ENCODE data around the gene PEMT. TPM values are rescaled to one million over a fixed set of nuclear protein-coding genes. Genes with fewer than 3 reads are reported as not detected.
"Not testable (repeated sequence)": the region's sequence is repeated elsewhere in the genome, so short reads cannot be mapped to it uniquely, and the experiment has no call there.

Gene PEMT
- total RNA-seq, 2 donors from 2014 or later, result 38.3 to 52.7 TPM

DNA sequence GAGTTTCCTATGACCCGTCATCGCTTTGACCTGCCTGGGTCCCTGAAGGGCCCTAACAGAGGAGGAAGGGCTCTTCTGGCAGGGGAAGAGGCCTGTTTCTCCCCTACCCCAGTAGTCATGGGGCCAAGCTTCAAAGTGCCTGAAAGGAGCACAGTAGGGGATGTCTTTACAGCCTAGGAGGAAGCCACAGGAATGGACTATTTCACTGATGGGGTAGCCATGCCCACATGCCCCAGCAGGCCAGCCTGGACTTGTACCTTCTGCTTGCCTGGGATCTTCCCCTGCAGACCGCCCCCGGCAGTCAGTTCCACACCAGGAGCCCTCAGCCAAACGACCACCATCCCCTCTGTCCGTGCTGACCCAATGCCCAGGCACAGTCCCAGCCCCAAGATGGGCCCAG lies 41.8 kb upstream of the PEMT start:
- Mint-ChIP-seq H3K9me3 (peaks cover 9% of the 10 kb centered on the region), H3K4me3 (no peak overlapping the region), H3K27ac (no peak overlapping the region), H3K36me3 (ENCODE audit: low read depth) (no peaks in the 10 kb centered on the region), H3K27me3 (ENCODE audit: insufficient read depth) (no peaks in the 10 kb centered on the region), H3K4me1 (no peaks in the 10 kb centered on the region)
- no peak overlapping the region for H3K27ac ChIP-seq (ENCODE audit: low read depth, low read length)
- DNase-seq, result peak; percentile 31
- no peaks in the 10 kb centered on the region for H3K4me1 ChIP-seq (ENCODE audit: control insufficient read depth, insufficient read depth, low read length)
- no peak overlapping the region for H3K4me3 ChIP-seq (ENCODE audit: low read length)
- no peaks in the 10 kb centered on the region for H3K36me3 ChIP-seq (ENCODE audit: control insufficient read depth, insufficient read depth, low read length)
- no peaks in the 10 kb centered on the region for H3K27me3 ChIP-seq (ENCODE audit: control insufficient read depth, insufficient read depth, low read length, poor library complexity, severe bottlenecking)
- WGBS, 2 experiments (ENCODE audit: insufficient coverage in 1 of 2, insufficient read length in 1 of 2), result 86 to 92% methylated on average over 2 to 6 of the region's 6 CpGs
- H3K9ac ChIP-seq (ENCODE audit: extremely low read depth, low read length, poor library complexity, severe bottlenecking), result no peak overlapping the region
- TF ChIP-seq, protein P1, sequence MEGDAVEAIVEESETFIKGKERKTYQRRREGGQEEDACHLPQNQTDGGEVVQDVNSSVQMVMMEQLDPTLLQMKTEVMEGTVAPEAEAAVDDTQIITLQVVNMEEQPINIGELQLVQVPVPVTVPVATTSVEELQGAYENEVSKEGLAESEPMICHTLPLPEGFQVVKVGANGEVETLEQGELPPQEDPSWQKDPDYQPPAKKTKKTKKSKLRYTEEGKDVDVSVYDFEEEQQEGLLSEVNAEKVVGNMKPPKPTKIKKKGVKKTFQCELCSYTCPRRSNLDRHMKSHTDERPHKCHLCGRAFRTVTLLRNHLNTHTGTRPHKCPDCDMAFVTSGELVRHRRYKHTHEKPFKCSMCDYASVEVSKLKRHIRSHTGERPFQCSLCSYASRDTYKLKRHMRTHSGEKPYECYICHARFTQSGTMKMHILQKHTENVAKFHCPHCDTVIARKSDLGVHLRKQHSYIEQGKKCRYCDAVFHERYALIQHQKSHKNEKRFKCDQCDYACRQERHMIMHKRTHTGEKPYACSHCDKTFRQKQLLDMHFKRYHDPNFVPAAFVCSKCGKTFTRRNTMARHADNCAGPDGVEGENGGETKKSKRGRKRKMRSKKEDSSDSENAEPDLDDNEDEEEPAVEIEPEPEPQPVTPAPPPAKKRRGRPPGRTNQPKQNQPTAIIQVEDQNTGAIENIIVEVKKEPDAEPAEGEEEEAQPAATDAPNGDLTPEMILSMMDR (conservative IDR thresholded peaks at IDR 0.05), result no peak
- no peaks in the 10 kb centered on the region for H3K9me3 ChIP-seq (ENCODE audit: control insufficient read depth, low read length)

DNA sequence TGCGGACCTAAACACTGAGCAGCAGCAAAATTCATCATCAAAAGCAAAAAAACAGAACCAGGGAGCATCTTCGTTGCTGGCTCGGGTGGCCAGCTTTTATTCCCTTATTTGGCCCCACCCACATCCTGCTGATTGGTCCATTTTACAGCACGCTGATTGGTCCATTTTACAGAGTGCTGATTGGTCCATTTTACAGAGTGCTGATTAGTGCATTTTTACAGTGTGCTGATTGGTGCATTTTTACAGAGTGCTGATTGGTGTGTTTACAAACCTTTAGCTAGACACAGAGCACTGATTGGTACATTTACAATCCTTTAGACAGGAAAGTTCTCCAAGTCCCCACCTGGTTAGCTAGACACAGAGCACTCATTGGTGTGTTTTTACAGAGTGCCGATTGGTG lies 41.2 kb upstream of the PEMT start:
- not testable (repeated sequence) for H3K9me3 ChIP-seq (ENCODE audit: control insufficient read depth, low read length); H3K27ac Mint-ChIP-seq; H3K36me3 Mint-ChIP-seq (ENCODE audit: low read depth); DNase-seq; H3K9ac ChIP-seq (ENCODE audit: extremely low read depth, low read length, poor library complexity, severe bottlenecking); H3K4me3 Mint-ChIP-seq; H3K4me3 ChIP-seq (ENCODE audit: low read length); H3K27me3 Mint-ChIP-seq (ENCODE audit: insufficient read depth); H3K36me3 ChIP-seq (ENCODE audit: control insufficient read depth, insufficient read depth, low read length); H3K4me1 Mint-ChIP-seq; H3K27ac ChIP-seq (ENCODE audit: low read depth, low read length); H3K4me1 ChIP-seq (ENCODE audit: control insufficient read depth, insufficient read depth, low read length); H3K27me3 ChIP-seq (ENCODE audit: control insufficient read depth, insufficient read depth, low read length, poor library complexity, severe bottlenecking); H3K9me3 Mint-ChIP-seq
- 93 to 100% methylated on average over 4 to 5 of the region's 5 CpGs for WGBS, 2 experiments (ENCODE audit: insufficient coverage in 1 of 2, insufficient read length in 1 of 2)

DNA sequence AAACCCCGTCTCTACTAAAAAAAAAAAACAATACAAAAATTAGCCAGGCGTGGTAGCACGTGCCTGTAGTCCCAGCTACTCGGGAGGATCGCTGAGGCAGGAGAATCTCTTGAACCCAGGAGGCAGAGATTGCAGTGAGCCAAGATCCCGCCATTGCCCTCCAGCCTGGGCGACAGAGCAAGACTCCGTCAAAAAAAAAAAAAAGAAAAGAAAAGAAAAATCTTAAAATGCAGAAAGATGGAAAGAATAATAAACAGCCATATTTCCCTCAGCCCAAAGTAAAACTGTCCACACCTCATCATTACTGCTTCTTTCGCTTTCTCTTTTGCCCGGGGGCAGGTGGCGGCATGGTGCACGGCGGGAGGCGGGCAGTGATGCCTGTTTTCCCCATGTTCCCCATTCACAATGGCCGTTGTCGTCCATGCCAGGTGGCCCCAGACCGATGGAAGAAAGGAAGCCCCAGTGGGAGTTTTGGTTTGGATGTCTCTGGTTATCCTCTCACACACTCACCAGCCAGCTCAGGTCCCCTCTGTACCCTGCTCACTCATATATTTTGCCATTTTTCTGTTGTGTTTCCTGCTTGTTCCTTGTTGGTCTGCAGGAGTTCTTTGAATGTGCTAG lies 37.0 kb upstream of the PEMT start:
- Mint-ChIP-seq H3K4me1 (peaks cover 12% of the 10 kb centered on the region), H3K27ac (no peak overlapping the region), H3K36me3 (ENCODE audit: low read depth) (no peaks in the 10 kb centered on the region), H3K9me3 (peaks cover 9% of the 10 kb centered on the region), H3K4me3 (no peak overlapping the region), H3K27me3 (ENCODE audit: insufficient read depth) (no peaks in the 10 kb centered on the region)
- no peak for DNase-seq
- no peaks in the 10 kb centered on the region for H3K4me1 ChIP-seq (ENCODE audit: control insufficient read depth, insufficient read depth, low read length)
- H3K27me3 ChIP-seq (ENCODE audit: control insufficient read depth, insufficient read depth, low read length, poor library complexity, severe bottlenecking), result no peaks in the 10 kb centered on the region
- TF ChIP-seq, protein P1 (conservative IDR thresholded peaks at IDR 0.05), result no peak
- no peak overlapping the region for H3K9ac ChIP-seq (ENCODE audit: extremely low read depth, low read length, poor library complexity, severe bottlenecking)
- no peaks in the 10 kb centered on the region for H3K9me3 ChIP-seq (ENCODE audit: control insufficient read depth, low read length)
- no peak overlapping the region for H3K4me3 ChIP-seq (ENCODE audit: low read length)
- 73 to 80% methylated on average over 10 to 16 of the region's 17 CpGs for WGBS, 2 experiments (ENCODE audit: insufficient coverage in 1 of 2, insufficient read length in 1 of 2)
- no peak overlapping the region for H3K27ac ChIP-seq (ENCODE audit: low read depth, low read length)
- no peaks in the 10 kb centered on the region for H3K36me3 ChIP-seq (ENCODE audit: control insufficient read depth, insufficient read depth, low read length)

DNA sequence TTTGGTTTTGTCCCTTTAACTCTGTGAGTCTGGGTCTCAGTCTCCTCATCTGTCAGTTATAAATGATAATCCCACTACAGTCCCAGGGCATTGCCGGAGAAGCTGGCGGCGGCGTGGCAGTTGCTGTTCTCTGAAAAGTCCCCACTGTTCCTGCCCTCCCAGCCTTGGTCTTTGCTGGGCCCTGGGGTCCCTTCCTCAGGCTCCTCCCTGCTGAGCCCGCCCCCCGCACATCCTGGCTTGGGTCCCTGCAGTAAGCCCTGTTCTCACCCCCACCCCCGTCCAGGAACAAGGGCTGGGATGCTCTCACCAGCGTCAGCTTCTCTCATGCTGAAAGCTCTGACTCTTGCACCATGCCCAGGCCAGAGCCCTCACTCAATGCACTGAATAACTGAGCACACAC lies 35.3 kb upstream of the PEMT start:
- no peaks in the 10 kb centered on the region for H3K27me3 ChIP-seq (ENCODE audit: control insufficient read depth, insufficient read depth, low read length, poor library complexity, severe bottlenecking)
- no peaks in the 10 kb centered on the region for H3K9me3 ChIP-seq (ENCODE audit: control insufficient read depth, low read length)
- Mint-ChIP-seq H3K27ac (peak overlapping the region; percentile 87), H3K9me3 (no peaks in the 10 kb centered on the region), H3K27me3 (ENCODE audit: insufficient read depth) (no peaks in the 10 kb centered on the region), H3K4me1 (peaks cover 12% of the 10 kb centered on the region), H3K4me3 (no peak overlapping the region), H3K36me3 (ENCODE audit: low read depth) (no peaks in the 10 kb centered on the region)
- no peaks in the 10 kb centered on the region for H3K36me3 ChIP-seq (ENCODE audit: control insufficient read depth, insufficient read depth, low read length)
- TF ChIP-seq, protein P1 (conservative IDR thresholded peaks at IDR 0.05), result no peak
- 77 to 92% methylated on average over 4 to 8 of the region's 8 CpGs for WGBS, 2 experiments (ENCODE audit: insufficient coverage in 1 of 2, insufficient read length in 1 of 2)
- peak; percentile 65 for DNase-seq
- H3K4me3 ChIP-seq (ENCODE audit: low read length), result no peak overlapping the region
- no peaks in the 10 kb centered on the region for H3K4me1 ChIP-seq (ENCODE audit: control insufficient read depth, insufficient read depth, low read length)
- no peak overlapping the region for H3K9ac ChIP-seq (ENCODE audit: extremely low read depth, low read length, poor library complexity, severe bottlenecking)
- no peak overlapping the region for H3K27ac ChIP-seq (ENCODE audit: low read depth, low read length)
